GM18505 (cell line): Measurements from ENCODE around the gene CPSF3.

ENCODE experiments used
- ATAC-seq: cut with Tn5 transposase; IDR thresholded peaks from one replicate; pipeline ENCODE4 v1.9.1; 2021; ENCODE audit not compliant: unreplicated experiment
- POLR2A ChIP-seq: IDR thresholded peaks from 4 replicates; pipeline ENCODE4 v1.6.1; 2011; ENCODE audit warnings: borderline replicate concordance; ENCODE audit not compliant: insufficient read depth, insufficient read length; ENCODE audit errors: extremely low read depth

The CPSF3 gene

GRCh38 chr2:9443526-9443925 lies 20.1 kb downstream of the CPSF3 start:
- no peak for ATAC-seq

GRCh38 chr2:9445089-9445488 lies 21.6 kb downstream of the CPSF3 start:
- ATAC-seq: no peak
- TF ChIP-seq POLR2A: no peak

More at GRCh38 chr2:9443526-9443925, 20.1 kb downstream of the CPSF3 start:
- no peak for TF ChIP-seq POLR2A

GRCh38 chr2:9451231-9451630 lies 27.8 kb downstream of the CPSF3 start:
- no peak for ATAC-seq
- TF ChIP-seq POLR2A: no peak

GRCh38 chr2:9460441-9461017 lies 37.1 kb downstream of the CPSF3 start:
- no peak for TF ChIP-seq POLR2A
- ATAC-seq: no peak

GRCh38 chr2:9461079-9461478 lies 37.6 kb downstream of the CPSF3 start:
- no peak for TF ChIP-seq POLR2A
- ATAC-seq: no peak

- no peak for TF ChIP-seq POLR2A
- no peak for ATAC-seq
Measured at GRCh38 chr2:9462313-9462712, 38.9 kb downstream of the CPSF3 start.

GRCh38 chr2:9462886-9463697 lies 39.6 kb downstream of the CPSF3 start:
- ATAC-seq: no peak
- no peak for TF ChIP-seq POLR2A

GRCh38 chr2:9463698-9464034 lies 40.2 kb downstream of the CPSF3 start:
- no peak for ATAC-seq
- no peak for TF ChIP-seq POLR2A

GRCh38 chr2:9465170-9465569 lies 41.7 kb downstream of the CPSF3 start:
- no peak for TF ChIP-seq POLR2A
- ATAC-seq: no peak

- no peak for ATAC-seq
- no peak for TF ChIP-seq POLR2A
Measured at GRCh38 chr2:9466147-9466683, 42.8 kb downstream of the CPSF3 start.

- TF ChIP-seq POLR2A: no peak
- ATAC-seq: no peak
Measured at GRCh38 chr2:9467687-9468086, 44.2 kb downstream of the CPSF3 start.

GRCh38 chr2:9471206-9471605 lies 47.8 kb downstream of the CPSF3 start:
- no peak for ATAC-seq

GRCh38 chr2:9472511-9472910 lies 49.1 kb downstream of the CPSF3 start:
- no peak for ATAC-seq
- TF ChIP-seq POLR2A: no peak

More at GRCh38 chr2:9471206-9471605, 47.8 kb downstream of the CPSF3 start:
- TF ChIP-seq POLR2A: no peak

- ATAC-seq: no peak
Measured at GRCh38 chr2:9473308-9473984, 50.0 kb downstream of the CPSF3 start.

GRCh38 chr2:9473985-9474360 lies 50.5 kb downstream of the CPSF3 start:
- peak; percentile 1 for ATAC-seq
- TF ChIP-seq POLR2A: no peak

More at GRCh38 chr2:9473308-9473984, 50.0 kb downstream of the CPSF3 start:
- no peak for TF ChIP-seq POLR2A
